ENCODE measurements around the gene TM4SF4.

The TM4SF4 gene

GRCh38 chr3:149509526-149509925 is 35.0 kb downstream of the TM4SF4 start:
- TF ChIP-seq ZC3H10 (CRISPR knock-in tag; IDR thresholded peaks at IDR 0.05), result no peak
- no peak for TF ChIP-seq CSDC2 (CRISPR knock-in tag; IDR thresholded peaks at IDR 0.05)
- no peak for TF ChIP-seq SNAI2 (CRISPR knock-in tag; IDR thresholded peaks at IDR 0.05)
- TF ChIP-seq ZNF8 (CRISPR knock-in tag; IDR thresholded peaks at IDR 0.05), result no peak
- no peak for TF ChIP-seq BACH2 (CRISPR knock-in tag; IDR thresholded peaks at IDR 0.05; ENCODE audit: borderline replicate concordance)
- no peak for TF ChIP-seq ISL1 (CRISPR knock-in tag; IDR thresholded peaks at IDR 0.05)
- no peak for TF ChIP-seq CSRNP3 (CRISPR knock-in tag; IDR thresholded peaks at IDR 0.05)
- no peak for TF ChIP-seq RARB (CRISPR knock-in tag; IDR thresholded peaks at IDR 0.05)
- no peak for TF ChIP-seq OSR1 (CRISPR knock-in tag; IDR thresholded peaks at IDR 0.05)
- TF ChIP-seq GLIS3 (CRISPR knock-in tag; IDR thresholded peaks at IDR 0.05), result no peak
- no peak for TF ChIP-seq ARNTL (CRISPR knock-in tag; IDR thresholded peaks at IDR 0.05; ENCODE audit: borderline replicate concordance, low read depth)
- no peak for ATAC-seq

DNA sequence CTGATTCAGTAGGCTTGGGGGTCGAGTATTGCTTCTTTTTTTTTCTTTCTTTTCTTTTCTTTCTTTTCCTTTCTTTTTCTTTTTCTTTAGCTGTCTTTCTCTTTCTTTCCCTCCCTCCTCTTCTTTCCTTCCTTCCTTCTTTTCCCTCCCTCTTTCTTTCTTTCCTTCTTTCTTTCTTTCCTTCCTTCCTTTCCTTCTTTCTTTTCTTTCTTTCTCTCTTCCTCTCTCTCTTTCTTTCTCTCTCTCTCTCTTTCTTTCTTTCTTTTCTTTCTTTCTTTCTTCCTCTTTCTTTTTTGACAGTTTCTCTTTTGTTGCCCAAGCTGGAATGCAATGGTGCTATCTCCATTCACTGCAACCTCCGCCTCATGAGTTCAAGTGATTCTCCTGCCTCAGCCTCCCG is 36.0 kb downstream of the TM4SF4 start:
- no peak for ATAC-seq
- TF ChIP-seq CSRNP3 (CRISPR knock-in tag; IDR thresholded peaks at IDR 0.05) (no peak), ZNF70 (CRISPR knock-in tag; IDR thresholded peaks at IDR 0.05) (no peak), ARNTL (CRISPR knock-in tag; IDR thresholded peaks at IDR 0.05; ENCODE audit: borderline replicate concordance, low read depth) (no peak), ZFP30 (CRISPR knock-in tag; IDR thresholded peaks at IDR 0.05) (no peak), POU6F1 (CRISPR knock-in tag; IDR thresholded peaks at IDR 0.05; ENCODE audit: borderline replicate concordance, low read depth) (no peak), BACH2 (CRISPR knock-in tag; IDR thresholded peaks at IDR 0.05; ENCODE audit: borderline replicate concordance) (no peak), ESRRG (CRISPR knock-in tag; IDR thresholded peaks at IDR 0.05) (no peak), RARB (CRISPR knock-in tag; IDR thresholded peaks at IDR 0.05) (no peak)
- TF ChIP-seq, protein P1, sequence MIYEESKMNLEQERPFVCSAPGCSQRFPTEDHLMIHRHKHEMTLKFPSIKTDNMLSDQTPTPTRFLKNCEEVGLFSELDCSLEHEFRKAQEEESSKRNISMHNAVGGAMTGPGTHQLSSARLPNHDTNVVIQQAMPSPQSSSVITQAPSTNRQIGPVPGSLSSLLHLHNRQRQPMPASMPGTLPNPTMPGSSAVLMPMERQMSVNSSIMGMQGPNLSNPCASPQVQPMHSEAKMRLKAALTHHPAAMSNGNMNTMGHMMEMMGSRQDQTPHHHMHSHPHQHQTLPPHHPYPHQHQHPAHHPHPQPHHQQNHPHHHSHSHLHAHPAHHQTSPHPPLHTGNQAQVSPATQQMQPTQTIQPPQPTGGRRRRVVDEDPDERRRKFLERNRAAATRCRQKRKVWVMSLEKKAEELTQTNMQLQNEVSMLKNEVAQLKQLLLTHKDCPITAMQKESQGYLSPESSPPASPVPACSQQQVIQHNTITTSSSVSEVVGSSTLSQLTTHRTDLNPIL (CRISPR knock-in tag; IDR thresholded peaks at IDR 0.05; ENCODE audit: low read depth), result no peak

DNA sequence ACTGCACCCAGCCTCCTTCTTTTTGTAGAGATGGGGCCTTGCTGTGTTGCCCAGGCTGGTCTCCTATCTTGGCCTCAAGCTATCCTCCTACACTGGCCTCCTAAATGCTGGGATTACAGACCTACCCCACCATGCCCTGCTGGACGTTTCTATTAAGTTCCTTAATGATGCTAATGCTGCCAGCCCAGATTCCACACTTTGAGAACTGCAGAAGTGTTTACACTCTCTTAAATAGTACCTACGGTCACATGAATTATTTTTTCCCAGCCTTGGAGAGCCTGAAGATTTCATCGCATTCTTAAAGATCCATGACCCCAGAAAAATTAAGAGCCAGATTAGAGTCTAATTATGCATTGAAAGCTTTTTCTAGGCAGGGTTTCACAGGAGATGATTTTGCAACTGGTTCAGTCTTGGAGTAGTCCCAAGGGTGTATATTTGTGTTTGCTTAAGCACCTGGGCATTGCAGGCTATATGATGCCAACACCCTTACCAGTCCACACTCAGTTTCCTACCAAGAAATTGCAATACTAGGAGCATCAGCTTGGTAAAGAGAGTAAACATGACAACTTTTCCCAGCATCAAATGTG is 36.6 kb downstream of the TM4SF4 start:
- no peak for ATAC-seq
- no peak for TF ChIP-seq POU6F1 (CRISPR knock-in tag; IDR thresholded peaks at IDR 0.05; ENCODE audit: borderline replicate concordance, low read depth)
- TF ChIP-seq PPARA (CRISPR knock-in tag; IDR thresholded peaks at IDR 0.05; ENCODE audit: borderline replicate concordance), result no peak
- no peak for TF ChIP-seq ZNF8 (CRISPR knock-in tag; IDR thresholded peaks at IDR 0.05)
- TF ChIP-seq ESRRG (CRISPR knock-in tag; IDR thresholded peaks at IDR 0.05), result no peak
- no peak for TF ChIP-seq ZNF565 (CRISPR knock-in tag; conservative IDR thresholded peaks at IDR 0.05; ENCODE audit: low read depth)
- TF ChIP-seq ARNTL (CRISPR knock-in tag; IDR thresholded peaks at IDR 0.05; ENCODE audit: borderline replicate concordance, low read depth), result no peak
- TF ChIP-seq GLIS3 (CRISPR knock-in tag; IDR thresholded peaks at IDR 0.05), result no peak

DNA sequence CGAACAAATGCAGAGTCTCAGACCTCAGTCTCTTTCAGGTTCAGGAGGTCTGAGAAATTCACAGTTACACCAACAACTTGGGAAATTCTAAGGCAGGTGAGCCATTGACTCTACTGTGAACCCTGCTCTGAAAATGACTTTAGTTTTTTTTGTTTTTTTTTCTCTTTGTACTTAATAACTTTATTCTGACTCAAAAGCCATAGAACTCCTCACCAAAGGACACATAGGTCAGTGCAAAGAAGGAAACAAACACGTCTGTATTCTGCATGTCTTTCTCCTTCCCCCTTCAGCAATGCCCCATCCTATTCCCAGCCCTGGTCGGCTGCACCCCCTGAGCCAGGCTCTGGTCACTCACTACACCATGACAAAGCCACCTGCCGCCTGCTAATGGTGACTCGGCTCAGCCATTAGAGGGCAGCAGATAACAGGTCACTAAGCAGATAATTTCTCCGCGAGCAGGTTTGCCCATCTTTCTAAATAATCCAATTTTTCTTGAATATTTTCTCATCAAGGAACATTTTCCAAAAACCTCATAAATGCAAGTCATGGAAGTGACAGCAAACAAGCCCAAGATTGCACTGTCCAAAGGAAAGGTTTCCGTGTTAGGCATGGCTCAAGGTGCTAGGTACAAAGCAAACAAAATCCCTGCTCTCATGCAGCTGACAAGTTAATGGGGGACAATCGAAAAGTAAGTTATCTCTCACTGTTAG is 37.7 kb downstream of the TM4SF4 start:
- ATAC-seq, result peak; percentile 92
- TF ChIP-seq CSDC2 (CRISPR knock-in tag; IDR thresholded peaks at IDR 0.05) (no peak), POU6F1 (CRISPR knock-in tag; IDR thresholded peaks at IDR 0.05; ENCODE audit: borderline replicate concordance, low read depth) (no peak), SNAI2 (CRISPR knock-in tag; IDR thresholded peaks at IDR 0.05) (no peak), ZFP30 (CRISPR knock-in tag; IDR thresholded peaks at IDR 0.05) (no peak), GLIS3 (CRISPR knock-in tag; IDR thresholded peaks at IDR 0.05) (no peak), ZNF8 (CRISPR knock-in tag; IDR thresholded peaks at IDR 0.05) (no peak), TCF4 (CRISPR knock-in tag; IDR thresholded peaks at IDR 0.05; ENCODE audit: borderline replicate concordance) (no peak), ZFP3 (CRISPR knock-in tag; IDR thresholded peaks at IDR 0.05) (no peak), OSR1 (CRISPR knock-in tag; IDR thresholded peaks at IDR 0.05) (no peak), ISL1 (CRISPR knock-in tag; IDR thresholded peaks at IDR 0.05) (no peak)
- TF ChIP-seq, protein P1 (CRISPR knock-in tag; IDR thresholded peaks at IDR 0.05; ENCODE audit: low read depth), result no peak
